Measurements from ENCODE around the gene SNED1.

The SNED1 gene

DNA sequence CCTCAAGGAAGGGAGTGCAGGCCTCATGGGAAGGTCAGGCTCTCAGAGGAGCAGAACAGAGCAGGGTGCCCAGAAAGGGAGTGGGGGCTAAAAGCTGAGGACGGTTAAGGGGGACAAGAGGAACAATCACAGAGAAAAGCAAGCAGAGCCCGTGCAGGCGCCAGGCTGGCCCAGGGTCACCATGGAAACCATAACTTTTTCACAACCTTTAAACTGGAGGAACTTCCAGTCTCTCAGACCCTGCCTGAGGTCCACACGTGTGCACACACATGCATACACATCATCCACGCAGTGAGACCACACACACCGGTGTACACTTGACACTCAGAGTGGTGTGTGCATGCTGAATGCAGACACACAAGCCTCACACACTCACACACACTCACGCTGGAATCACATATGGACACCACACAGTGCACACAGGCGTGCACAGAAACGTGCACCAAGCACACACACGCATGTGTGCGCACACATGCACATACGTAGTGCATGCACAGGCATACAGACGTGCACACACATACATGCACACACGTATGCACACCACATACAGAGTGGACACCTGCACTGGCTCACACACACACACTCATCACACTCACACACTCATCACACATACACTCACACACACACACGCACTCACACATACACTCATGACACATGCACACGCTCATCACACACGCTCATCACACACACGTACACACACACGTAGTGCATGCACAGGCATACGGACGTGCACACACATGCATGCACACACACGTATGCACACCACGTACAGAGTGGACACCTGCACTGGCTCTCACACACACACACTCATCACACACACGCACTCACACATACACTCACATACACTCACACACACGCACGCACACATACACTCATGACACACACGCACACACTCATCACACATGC, 37.2 kb upstream of the SNED1 start:
- H3K4me2 ChIP-seq (ENCODE audit: insufficient read depth, low read length) = no peak overlapping the region
- H2AFZ ChIP-seq (ENCODE audit: low read depth, low read length) = no peak overlapping the region
- no peaks in the 10 kb centered on the region for H3K27me3 ChIP-seq (ENCODE audit: insufficient read depth, low read length, poor library complexity)
- no peaks in the 10 kb centered on the region for H3K9me3 ChIP-seq (ENCODE audit: insufficient read depth, low read length, severe bottlenecking)
- TF ChIP-seq, protein P1, sequence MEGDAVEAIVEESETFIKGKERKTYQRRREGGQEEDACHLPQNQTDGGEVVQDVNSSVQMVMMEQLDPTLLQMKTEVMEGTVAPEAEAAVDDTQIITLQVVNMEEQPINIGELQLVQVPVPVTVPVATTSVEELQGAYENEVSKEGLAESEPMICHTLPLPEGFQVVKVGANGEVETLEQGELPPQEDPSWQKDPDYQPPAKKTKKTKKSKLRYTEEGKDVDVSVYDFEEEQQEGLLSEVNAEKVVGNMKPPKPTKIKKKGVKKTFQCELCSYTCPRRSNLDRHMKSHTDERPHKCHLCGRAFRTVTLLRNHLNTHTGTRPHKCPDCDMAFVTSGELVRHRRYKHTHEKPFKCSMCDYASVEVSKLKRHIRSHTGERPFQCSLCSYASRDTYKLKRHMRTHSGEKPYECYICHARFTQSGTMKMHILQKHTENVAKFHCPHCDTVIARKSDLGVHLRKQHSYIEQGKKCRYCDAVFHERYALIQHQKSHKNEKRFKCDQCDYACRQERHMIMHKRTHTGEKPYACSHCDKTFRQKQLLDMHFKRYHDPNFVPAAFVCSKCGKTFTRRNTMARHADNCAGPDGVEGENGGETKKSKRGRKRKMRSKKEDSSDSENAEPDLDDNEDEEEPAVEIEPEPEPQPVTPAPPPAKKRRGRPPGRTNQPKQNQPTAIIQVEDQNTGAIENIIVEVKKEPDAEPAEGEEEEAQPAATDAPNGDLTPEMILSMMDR (IDR thresholded peaks at IDR 0.05; ENCODE audit: borderline replicate concordance, extremely low read depth, low read length, poor library complexity, severe bottlenecking) = no peak
- no peak for TF ChIP-seq EZH2 (IDR thresholded peaks at IDR 0.05; ENCODE audit: borderline replicate concordance, low read depth, low read length, severe bottlenecking)
- no peaks in the 10 kb centered on the region for H3K79me2 ChIP-seq (ENCODE audit: insufficient read depth, low read length)
- no peak overlapping the region for H3K9ac ChIP-seq (ENCODE audit: low read depth, low read length)
- H4K20me1 ChIP-seq (ENCODE audit: insufficient read depth, low read length) = no peaks in the 10 kb centered on the region
- no peaks in the 10 kb centered on the region for H3K4me1 ChIP-seq (ENCODE audit: insufficient read depth, low read length)
- no peak for ATAC-seq (ENCODE audit: insufficient read depth, low read depth)
- H3K27ac ChIP-seq (ENCODE audit: low read length) = no peak overlapping the region
- DNase-seq = peak; percentile 0
- no peaks in the 10 kb centered on the region for H3K36me3 ChIP-seq (ENCODE audit: insufficient read depth, low read length)
- H3K4me3 ChIP-seq (ENCODE audit: low read depth in 1 of 2, low read length in 2 of 2) = no peak overlapping the region

- Histone ChIP-seq H3K79me2 (ENCODE audit: insufficient read depth, low read length) (no peaks in the 10 kb centered on the region), H3K27ac (ENCODE audit: low read length) (no peak overlapping the region), H3K27me3 (ENCODE audit: insufficient read depth, low read length, poor library complexity) (no peaks in the 10 kb centered on the region), H3K9me3 (ENCODE audit: insufficient read depth, low read length, severe bottlenecking) (no peaks in the 10 kb centered on the region), H2AFZ (ENCODE audit: low read depth, low read length) (no peak overlapping the region), H3K36me3 (ENCODE audit: insufficient read depth, low read length) (no peaks in the 10 kb centered on the region), H3K4me2 (ENCODE audit: insufficient read depth, low read length) (no peak overlapping the region), H3K9ac (ENCODE audit: low read depth, low read length) (no peak overlapping the region), H3K4me1 (ENCODE audit: insufficient read depth, low read length) (no peaks in the 10 kb centered on the region), H3K4me3 (ENCODE audit: low read depth in 1 of 2, low read length in 2 of 2) (no peak overlapping the region), H4K20me1 (ENCODE audit: insufficient read depth, low read length) (no peaks in the 10 kb centered on the region)
- TF ChIP-seq, protein P1 (IDR thresholded peaks at IDR 0.05; ENCODE audit: borderline replicate concordance, extremely low read depth, low read length, poor library complexity, severe bottlenecking) = no peak
- no peak for TF ChIP-seq EZH2 (IDR thresholded peaks at IDR 0.05; ENCODE audit: borderline replicate concordance, low read depth, low read length, severe bottlenecking)
- ATAC-seq (ENCODE audit: insufficient read depth, low read depth) (no peak), DNase-seq (peak; percentile 2)
Observed at GRCh38 chr2:240961910-240962299, 36.5 kb upstream of the SNED1 start.

DNA sequence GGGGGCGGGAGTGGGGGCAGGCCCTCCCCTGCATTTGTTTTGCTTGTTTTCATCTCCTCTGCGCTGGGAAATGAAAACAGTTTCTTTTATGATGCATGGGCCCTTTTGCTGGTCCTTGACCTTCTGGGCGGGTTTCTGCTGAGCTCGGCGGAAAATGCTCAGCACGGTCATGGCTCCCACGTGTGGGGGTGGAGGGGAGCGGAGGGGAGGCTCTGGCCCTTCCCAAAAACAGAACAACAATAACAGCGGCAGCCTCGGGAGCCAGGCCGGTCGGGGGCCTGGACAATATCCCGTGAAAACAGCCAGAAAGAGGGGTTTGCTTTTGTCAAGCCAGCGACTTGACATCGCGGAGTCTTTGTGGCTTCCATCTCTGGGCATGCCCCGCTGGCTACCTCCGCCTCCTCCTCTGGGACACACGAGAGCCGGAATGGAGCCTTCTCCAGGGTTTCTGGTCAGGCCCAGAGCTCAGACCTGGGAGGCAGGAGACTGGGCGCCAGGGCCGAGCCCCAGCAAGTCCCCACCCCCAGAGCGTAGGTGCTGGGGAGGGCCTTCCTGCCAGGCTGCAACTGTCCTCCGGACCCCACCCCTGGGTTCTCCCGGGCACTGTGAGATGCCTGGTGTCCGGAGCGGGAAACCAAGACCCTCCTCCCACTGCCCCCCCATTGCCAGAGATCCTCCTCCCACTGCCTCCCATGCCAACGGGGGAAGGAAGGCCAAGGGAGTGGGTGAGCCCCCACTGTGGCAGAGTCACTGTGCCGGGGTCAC, 35.9 kb upstream of the SNED1 start:
- H2AFZ ChIP-seq (ENCODE audit: low read depth, low read length) = no peak overlapping the region
- no peak overlapping the region for H3K27ac ChIP-seq (ENCODE audit: low read length)
- DNase-seq = peak; percentile 2
- no peaks in the 10 kb centered on the region for H3K36me3 ChIP-seq (ENCODE audit: insufficient read depth, low read length)
- H3K4me3 ChIP-seq (ENCODE audit: low read depth in 1 of 2, low read length in 2 of 2) = no peak overlapping the region
- no peaks in the 10 kb centered on the region for H4K20me1 ChIP-seq (ENCODE audit: insufficient read depth, low read length)
- H3K9ac ChIP-seq (ENCODE audit: low read depth, low read length) = no peak overlapping the region
- TF ChIP-seq, protein P1 (IDR thresholded peaks at IDR 0.05; ENCODE audit: borderline replicate concordance, extremely low read depth, low read length, poor library complexity, severe bottlenecking) = no peak
- no peak for TF ChIP-seq EZH2 (IDR thresholded peaks at IDR 0.05; ENCODE audit: borderline replicate concordance, low read depth, low read length, severe bottlenecking)
- H3K27me3 ChIP-seq (ENCODE audit: insufficient read depth, low read length, poor library complexity) = no peaks in the 10 kb centered on the region
- no peak overlapping the region for H3K4me2 ChIP-seq (ENCODE audit: insufficient read depth, low read length)
- H3K4me1 ChIP-seq (ENCODE audit: insufficient read depth, low read length) = no peaks in the 10 kb centered on the region
- no peaks in the 10 kb centered on the region for H3K79me2 ChIP-seq (ENCODE audit: insufficient read depth, low read length)
- no peak for ATAC-seq (ENCODE audit: insufficient read depth, low read depth)
- H3K9me3 ChIP-seq (ENCODE audit: insufficient read depth, low read length, severe bottlenecking) = no peaks in the 10 kb centered on the region
